Measurements from ENCODE around the gene POU3F3.

DNA sequence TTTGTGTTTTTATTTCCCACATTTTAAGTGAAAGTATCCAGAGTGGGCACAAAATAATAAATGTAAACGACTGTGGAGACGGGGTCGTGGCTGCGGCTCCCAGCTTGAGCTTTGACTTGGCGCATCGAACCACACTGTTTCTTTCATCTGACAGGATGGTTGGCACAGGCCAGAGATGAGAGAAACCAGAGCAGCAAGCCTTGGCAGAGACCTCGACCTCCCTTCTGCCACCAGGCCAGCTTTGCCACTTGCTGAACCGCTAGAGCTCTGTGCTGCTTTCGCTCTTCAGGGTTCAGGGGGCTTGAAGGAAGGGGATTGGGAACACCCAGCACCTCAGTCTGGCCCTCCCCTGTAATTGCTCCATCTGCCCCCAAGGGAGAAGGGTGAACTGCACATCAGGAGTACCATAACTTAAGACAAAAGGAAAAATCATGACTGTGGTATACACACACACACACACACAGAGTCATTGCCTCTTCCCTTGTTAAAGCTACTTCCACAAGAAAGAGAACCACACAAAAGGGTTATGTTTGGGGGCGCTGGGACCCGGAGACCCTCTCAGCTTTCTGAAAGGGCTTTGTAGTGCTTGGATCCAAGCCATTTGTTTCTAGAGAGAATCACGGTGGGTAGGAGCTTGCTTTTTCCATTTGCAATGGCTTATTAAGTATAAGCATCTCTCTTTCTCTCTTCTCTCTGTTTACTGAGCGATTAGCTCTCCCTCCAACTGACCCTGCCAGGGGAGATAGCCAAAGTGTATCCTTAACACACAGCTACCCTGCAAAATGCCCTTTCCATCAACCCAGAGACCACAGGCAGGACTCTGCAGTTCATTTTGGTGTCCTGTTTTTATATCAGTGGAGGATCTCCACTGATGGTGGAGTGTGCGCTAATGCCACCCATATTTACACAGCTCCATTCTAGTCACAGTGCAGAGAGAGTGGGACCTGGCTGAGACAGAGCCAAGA is 23.0 kb downstream of the POU3F3 start:
- TF ChIP-seq CTCF (IDR thresholded peaks at IDR 0.05): no peak
- TF ChIP-seq POLR2AphosphoS5 (IDR thresholded peaks at IDR 0.05; ENCODE audit: low read depth, low read length): no peak

Measured in Panc1 (cell line).